ENCODE measurements around the gene KRTAP2-1. TPM values are rescaled to one million over a fixed set of nuclear protein-coding genes. Genes with fewer than 3 reads are reported as not detected.

KRTAP2-1 gene
- total and polyA plus RNA-seq, 2 of the 13 experiments (the other 11 are each of a cell fraction or from before 2014, with no cell fraction given): not detected

GRCh38 chr17:41002814-41003213, 44.3 kb downstream of the KRTAP2-1 start (continued):
- no peak for TF ChIP-seq RBM39 (IDR thresholded peaks at IDR 0.05; ENCODE audit: low read depth, low read length, poor library complexity, severe bottlenecking)
- no peak for TF ChIP-seq ETV5 (CRISPR knock-in tag; IDR thresholded peaks at IDR 0.05; ENCODE audit: borderline replicate concordance)
- TF ChIP-seq GABPA (IDR thresholded peaks at IDR 0.05; ENCODE audit: low read depth, low read length): no peak
- TF ChIP-seq GABPA (CRISPR knock-in tag; IDR thresholded peaks at IDR 0.05; ENCODE audit: low read depth): no peak
- TF ChIP-seq ARID5B (CRISPR knock-in tag; IDR thresholded peaks at IDR 0.05): peak; percentile 46; the same call in 1 of the 2 replicates
- TF ChIP-seq NFE2L1 (CRISPR knock-in tag; IDR thresholded peaks at IDR 0.05; ENCODE audit: borderline replicate concordance): no peak
- TF ChIP-seq MAFK (conservative IDR thresholded peaks at IDR 0.05 in 1 of 2, IDR thresholded peaks at IDR 0.05 in 1 of 2; ENCODE audit: low read length in 2 of 2): peak in 1 of 2 experiments; percentile 17; a peak in 1 of 4 replicates
- TF ChIP-seq TFE3 (CRISPR knock-in tag; IDR thresholded peaks at IDR 0.05): no peak; the same call in 1 of the 2 replicates
- TF ChIP-seq MTA1 (CRISPR knock-in tag; IDR thresholded peaks at IDR 0.05; ENCODE audit: borderline replicate concordance): no peak
- TF ChIP-seq ZMYM2 (CRISPR knock-in tag; IDR thresholded peaks at IDR 0.05): no peak
- no peak for TF ChIP-seq TOE1 (CRISPR knock-in tag; IDR thresholded peaks at IDR 0.05)
- no peak for TF ChIP-seq ATF4 (CRISPR knock-in tag; IDR thresholded peaks at IDR 0.05)
- TF ChIP-seq BRCA1 (CRISPR knock-in tag; IDR thresholded peaks at IDR 0.05): no peak
- no peak for TF ChIP-seq KDM5A (IDR thresholded peaks at IDR 0.05; ENCODE audit: borderline replicate concordance, low read length)
- peak; percentile 47; the same call in 1 of the 2 replicates for TF ChIP-seq ARID3A (IDR thresholded peaks at IDR 0.05; ENCODE audit: low read depth, low read length)
- peak; percentile 72 for TF ChIP-seq NR2F6 (IDR thresholded peaks at IDR 0.05)
- TF ChIP-seq NR2F6 (CRISPR knock-in tag; IDR thresholded peaks at IDR 0.05): peak; percentile 71
- TF ChIP-seq NCOA2 (CRISPR knock-in tag; IDR thresholded peaks at IDR 0.05): peak; percentile 50; the same call in 1 of the 2 replicates
- no peak for TF ChIP-seq SOX13 (IDR thresholded peaks at IDR 0.05)
- peak in 1 of 2 experiments; percentile 69; a peak in 2 of 4 replicates for TF ChIP-seq SOX13 (CRISPR knock-in tag; conservative IDR thresholded peaks at IDR 0.05 in 1 of 2, IDR thresholded peaks at IDR 0.05 in 1 of 2)
- TF ChIP-seq ZSCAN20 (CRISPR knock-in tag; IDR thresholded peaks at IDR 0.05; ENCODE audit: borderline replicate concordance): no peak
- TF ChIP-seq HNF4A (CRISPR knock-in tag; IDR thresholded peaks at IDR 0.05): peak; percentile 28; the same call in 1 of the 2 replicates
- no peak for TF ChIP-seq NR0B2 (CRISPR knock-in tag; IDR thresholded peaks at IDR 0.05)

Measured in HepG2 (cell line).